ENCODE measurements around the gene CLDN6. TPM values are rescaled to one million over a fixed set of nuclear protein-coding genes. Genes with fewer than 3 reads are reported as not detected.

The CLDN6 gene
- total RNA-seq, 1 experiment from 2014 or later = 0.49 TPM

DNA sequence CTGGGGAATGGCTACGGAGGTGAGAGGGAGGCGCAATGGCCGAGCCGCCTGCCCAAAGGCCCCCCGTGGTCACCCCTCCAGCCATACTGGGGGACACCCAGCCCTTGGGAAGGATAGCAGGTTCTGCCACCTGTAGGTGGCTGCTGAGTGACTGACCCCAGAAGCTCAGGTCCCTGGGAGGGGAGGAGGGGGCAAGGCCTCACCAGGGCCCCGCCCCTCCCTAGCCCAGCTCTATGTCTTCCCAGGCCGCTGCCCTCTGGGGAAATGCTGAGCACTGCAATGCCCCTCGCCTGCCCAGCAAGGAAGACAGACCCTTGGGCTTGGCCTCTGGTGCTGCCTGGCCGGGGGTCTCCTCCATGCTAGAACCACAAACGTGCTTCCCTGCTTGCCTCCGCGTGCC, 16.7 kb downstream of the CLDN6 start:
- H3K9ac ChIP-seq (ENCODE audit: low read length) = no peak overlapping the region
- no TSS peak for BruUV-seq (replicated peaks)
- CTCF ChIA-PET = interaction anchor here (1.3 kb wide), 1 partner anchor 26 kb away, joined by 6 read pairs; no protein-coding TSS in a partner anchor

More for the DNA sequence above, 16.7 kb downstream of the CLDN6 start:
- Histone ChIP-seq H4K20me1 (ENCODE audit: insufficient read depth) (no peaks in the 10 kb centered on the region), H3K9me2 (ENCODE audit: insufficient read depth) (no peaks in the 10 kb centered on the region), H3K27ac (ENCODE audit: low read depth, low read length) (no peak overlapping the region), H2AFZ (ENCODE audit: low read depth, low read length, poor library complexity, severe bottlenecking) (no peak overlapping the region), H3K36me3 (ENCODE audit: control insufficient read depth in 1 of 2, insufficient read depth in 2 of 2, low read length in 2 of 2) (no peaks in the 10 kb centered on the region), H3K4me3 (replicated peaks in 1 of 2; ENCODE audit: low read depth in 1 of 2, low read length in 2 of 2) (no peak overlapping the region), H3K9me3 (ENCODE audit: control insufficient read depth in 1 of 2, insufficient read depth in 1 of 2, low read depth in 1 of 2, low read length in 2 of 2) (no peaks in the 10 kb centered on the region), H3K4me2 (ENCODE audit: low read length) (no peak overlapping the region), H3K79me2 (ENCODE audit: insufficient read depth, low read length) (no peaks in the 10 kb centered on the region), H3K27me3 (ENCODE audit: insufficient read depth, low read length) (no peaks in the 10 kb centered on the region), H3K4me1 (ENCODE audit: control insufficient read depth in 1 of 2, insufficient read depth in 2 of 2, low read length in 2 of 2) (peaks cover 8 to 22% of the 10 kb centered on the region in 2 experiments; a peak in 3 of 4 replicates)
- TF ChIP-seq SRF (IDR thresholded peaks at IDR 0.05; ENCODE audit: low read depth) = no peak
- TF ChIP-seq JUND (IDR thresholded peaks at IDR 0.05) = no peak
- no peak for TF ChIP-seq RAD21 (IDR thresholded peaks at IDR 0.05; ENCODE audit: low read depth)
- TF ChIP-seq CEBPB (IDR thresholded peaks at IDR 0.05; ENCODE audit: low read depth) = no peak
- TF ChIP-seq, protein P1, sequence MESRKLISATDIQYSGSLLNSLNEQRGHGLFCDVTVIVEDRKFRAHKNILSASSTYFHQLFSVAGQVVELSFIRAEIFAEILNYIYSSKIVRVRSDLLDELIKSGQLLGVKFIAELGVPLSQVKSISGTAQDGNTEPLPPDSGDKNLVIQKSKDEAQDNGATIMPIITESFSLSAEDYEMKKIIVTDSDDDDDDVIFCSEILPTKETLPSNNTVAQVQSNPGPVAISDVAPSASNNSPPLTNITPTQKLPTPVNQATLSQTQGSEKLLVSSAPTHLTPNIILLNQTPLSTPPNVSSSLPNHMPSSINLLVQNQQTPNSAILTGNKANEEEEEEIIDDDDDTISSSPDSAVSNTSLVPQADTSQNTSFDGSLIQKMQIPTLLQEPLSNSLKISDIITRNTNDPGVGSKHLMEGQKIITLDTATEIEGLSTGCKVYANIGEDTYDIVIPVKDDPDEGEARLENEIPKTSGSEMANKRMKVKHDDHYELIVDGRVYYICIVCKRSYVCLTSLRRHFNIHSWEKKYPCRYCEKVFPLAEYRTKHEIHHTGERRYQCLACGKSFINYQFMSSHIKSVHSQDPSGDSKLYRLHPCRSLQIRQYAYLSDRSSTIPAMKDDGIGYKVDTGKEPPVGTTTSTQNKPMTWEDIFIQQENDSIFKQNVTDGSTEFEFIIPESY (IDR thresholded peaks at IDR 0.05; ENCODE audit: extremely low read depth, insufficient replicate concordance, low read length) = no peak
- TF ChIP-seq POLR2AphosphoS5 (IDR thresholded peaks at IDR 0.05; ENCODE audit: low read depth, low read length) = no peak
- TF ChIP-seq EZH2phosphoT487 (IDR thresholded peaks at IDR 0.05; ENCODE audit: borderline replicate concordance) = no peak
- TF ChIP-seq ELF1 (IDR thresholded peaks at IDR 0.05; ENCODE audit: borderline replicate concordance, low read depth) = no peak
- no peak for TF ChIP-seq EGR1 (IDR thresholded peaks at IDR 0.05; ENCODE audit: low read depth)
- TF ChIP-seq, protein P2, sequence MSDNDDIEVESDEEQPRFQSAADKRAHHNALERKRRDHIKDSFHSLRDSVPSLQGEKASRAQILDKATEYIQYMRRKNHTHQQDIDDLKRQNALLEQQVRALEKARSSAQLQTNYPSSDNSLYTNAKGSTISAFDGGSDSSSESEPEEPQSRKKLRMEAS (IDR thresholded peaks at IDR 0.05) = no peak
- TF ChIP-seq POLR2A (IDR thresholded peaks at IDR 0.05; ENCODE audit: borderline replicate concordance, extremely low read depth, insufficient read depth, insufficient read length) = no peak
- TF ChIP-seq SIN3A (IDR thresholded peaks at IDR 0.05; ENCODE audit: low read depth) = no peak
- TF ChIP-seq FOSL1 (IDR thresholded peaks at IDR 0.05; ENCODE audit: low read depth) = no peak
- TF ChIP-seq EZH2 (IDR thresholded peaks at IDR 0.05) = no peak
- no peak for TF ChIP-seq TCF7L2 (IDR thresholded peaks at IDR 0.05; ENCODE audit: borderline replicate concordance, extremely low read depth, insufficient read depth, insufficient read length)
- POLR2A ChIA-PET = interaction anchor here (11.4 kb wide), 1 partner anchor 20 kb away, joined by 188 read pairs; the partner anchor contains the start of genes CLDN6, HCFC1R1, THOC6 and TNFRSF12A
- DNase-seq (ENCODE audit: low read depth, low spot score) (no peak), ATAC-seq (no peak)
- intact Hi-C loops (cut with micrococcal nuclease) = no loop called here
- RAD21 ChIA-PET (ENCODE audit: low non-redundant PET in 1 of 2, low total read pairs in 2 of 2, uncharacterized antibody in 2 of 2, unreplicated experiment in 2 of 2) = no interaction called here

Measured in HCT116 (cell line).